Stimulated activated CD4-positive, alpha-beta T cell treated with anti-CD3 and anti-CD28 coated beads, Interleukin-4, amount 100 ng/mL, for 48 hours (primary cell): ENCODE results near the gene MUC2.

ENCODE experiments used
- DNase-seq, 2 donors: peaks; one replicate each; pipeline ENCODE4 v3.0.0-alpha.2; 2020; ENCODE audit warnings: low read depth in 2 of 2

MUC2 gene

GRCh38 chr11:1074244-1075221, at the start of gene MUC2:
MUC2 (plus strand) TSS chr11:1074874.
- DNase-seq = no peak

GRCh38 chr11:1025410-1026162, 49.1 kb upstream of the MUC2 start:
- DNase-seq = no peak

- DNase-seq = no peak
These were observed 48.6 kb upstream of the MUC2 start for GRCh38 chr11:1026163-1026450.

GRCh38 chr11:1026641-1027482, 47.8 kb upstream of the MUC2 start:
- no peak for DNase-seq

- no peak for DNase-seq
These were observed 47.0 kb upstream of the MUC2 start for GRCh38 chr11:1027483-1028290.

GRCh38 chr11:1028291-1028540, 46.5 kb upstream of the MUC2 start:
- DNase-seq = no peak

- DNase-seq = no peak
These were observed 46.1 kb upstream of the MUC2 start for GRCh38 chr11:1028616-1029015.

- DNase-seq = no peak
These were observed 45.6 kb upstream of the MUC2 start for GRCh38 chr11:1029051-1029450.

GRCh38 chr11:1029654-1030053, 45.0 kb upstream of the MUC2 start:
- DNase-seq = no peak

- no peak for DNase-seq
These were observed 44.6 kb upstream of the MUC2 start for GRCh38 chr11:1030086-1030485.

- DNase-seq = no peak
These were observed 44.1 kb upstream of the MUC2 start for GRCh38 chr11:1030556-1030955.

GRCh38 chr11:1031121-1031899, 43.4 kb upstream of the MUC2 start:
- DNase-seq = no peak

- no peak for DNase-seq
These were observed 42.3 kb upstream of the MUC2 start for GRCh38 chr11:1032310-1032891.

- DNase-seq = no peak
These were observed 41.5 kb upstream of the MUC2 start for GRCh38 chr11:1033016-1033798.

GRCh38 chr11:1034001-1034400, 40.7 kb upstream of the MUC2 start:
- DNase-seq = no peak

- no peak for DNase-seq
These were observed 40.0 kb upstream of the MUC2 start for GRCh38 chr11:1034456-1035295.

- DNase-seq = no peak
These were observed 38.9 kb upstream of the MUC2 start for GRCh38 chr11:1035577-1036283.

- DNase-seq = no peak
These were observed 38.3 kb upstream of the MUC2 start, which contains the start of gene MUC6 for GRCh38 chr11:1036303-1036923. MUC6 (minus strand) TSS chr11:1036718; CDS start chr11:1036655, 63 bp downstream.
